Measurements from ENCODE around the gene COPS2.

Gene COPS2

GRCh38 chr15:49155834-49156627, 632 bp upstream of the COPS2 start:
- no peak for DNase-seq (ENCODE audit: low read depth in 2 of 2)

DNA sequence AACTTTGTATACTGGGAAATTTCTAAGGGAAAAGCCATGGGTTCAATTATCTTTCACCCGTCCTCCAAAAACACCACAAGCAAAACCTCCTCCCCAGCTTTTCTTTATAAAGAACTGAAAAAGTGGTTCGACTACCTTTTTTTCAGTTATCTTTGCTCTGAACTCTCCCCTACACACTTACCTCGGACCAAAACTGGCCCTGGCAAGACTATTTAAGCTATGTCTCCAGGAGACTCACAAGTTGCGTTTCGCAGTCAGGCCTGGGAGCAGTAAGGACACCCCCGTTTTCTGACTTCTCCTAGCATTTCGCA, 645 bp downstream of the COPS2 start:
- DNase-seq (ENCODE audit: low read depth in 2 of 2), result no peak

GRCh38 chr15:49154359-49154758, 1.0 kb downstream of the COPS2 start:
- DNase-seq (ENCODE audit: low read depth in 2 of 2), result no peak

DNA sequence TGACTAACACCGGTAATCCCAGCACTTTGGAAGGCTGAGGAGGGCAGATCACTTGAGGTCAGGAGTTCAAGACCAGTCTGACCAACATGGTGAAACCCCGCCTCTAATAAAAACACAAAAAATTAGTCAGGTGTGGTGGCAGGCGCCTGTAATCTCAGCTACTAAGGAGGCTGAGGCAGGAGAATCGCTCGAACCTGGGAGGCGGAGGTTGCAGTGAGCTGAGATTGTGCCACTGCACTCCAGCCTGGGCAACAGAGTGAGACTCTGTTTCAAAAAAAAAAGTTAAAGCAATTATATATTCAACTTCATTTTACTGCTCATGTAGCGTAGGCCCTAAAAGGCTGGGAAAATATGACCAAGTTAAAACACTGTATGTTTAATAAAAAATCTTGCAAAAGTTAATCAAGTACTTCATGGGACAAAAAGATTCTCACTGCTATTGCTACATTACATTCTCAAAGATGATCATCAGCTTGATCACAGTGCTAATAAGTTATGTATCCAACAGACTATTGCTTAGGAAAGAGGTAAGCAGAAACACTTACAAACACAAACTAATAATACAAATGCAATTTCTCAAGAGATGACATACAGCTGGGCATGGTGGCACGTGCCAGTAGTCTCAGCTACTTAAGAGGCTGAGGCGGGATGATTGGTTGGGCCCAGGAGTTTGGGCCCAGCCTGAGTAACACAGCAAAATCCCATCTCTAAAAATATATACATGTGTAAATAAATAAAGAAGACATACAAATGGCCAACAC, 2.7 kb downstream of the COPS2 start:
- no peak for DNase-seq (ENCODE audit: low read depth in 2 of 2)

GRCh38 chr15:49151831-49152230, 3.6 kb downstream of the COPS2 start:
- DNase-seq (ENCODE audit: low read depth in 2 of 2), result no peak

DNA sequence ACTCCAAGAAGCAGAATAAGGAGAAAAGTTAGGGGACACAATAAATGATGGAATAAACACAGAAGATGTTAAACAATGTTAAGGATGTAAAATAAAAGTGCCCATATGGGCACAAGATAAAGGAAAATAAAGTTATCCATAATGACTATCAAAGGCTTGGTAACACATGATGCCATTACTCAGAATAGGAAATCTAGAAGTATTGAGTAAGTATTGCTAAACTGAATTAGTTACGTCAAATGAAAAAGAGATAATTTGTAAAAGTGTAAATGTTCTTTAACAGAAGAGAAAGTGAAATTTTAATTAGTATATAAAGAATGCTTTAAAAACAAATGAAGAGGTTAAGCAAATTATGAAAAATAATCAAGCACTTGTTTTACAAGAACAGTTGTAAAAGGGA, 6.7 kb downstream of the COPS2 start:
- DNase-seq (ENCODE audit: low read depth in 2 of 2), result no peak

- DNase-seq (ENCODE audit: low read depth in 2 of 2), result no peak
These were observed 7.1 kb downstream of the COPS2 start for GRCh38 chr15:49148298-49148697.

GRCh38 chr15:49145651-49146609, 9.5 kb downstream of the COPS2 start:
- no peak for DNase-seq (ENCODE audit: low read depth in 2 of 2)

- DNase-seq (ENCODE audit: low read depth in 2 of 2), result no peak
These were observed 17.5 kb downstream of the COPS2 start for GRCh38 chr15:49137861-49138260.

GRCh38 chr15:49135911-49136310, 19.5 kb downstream of the COPS2 start:
- no peak for DNase-seq (ENCODE audit: low read depth in 2 of 2)

DNA sequence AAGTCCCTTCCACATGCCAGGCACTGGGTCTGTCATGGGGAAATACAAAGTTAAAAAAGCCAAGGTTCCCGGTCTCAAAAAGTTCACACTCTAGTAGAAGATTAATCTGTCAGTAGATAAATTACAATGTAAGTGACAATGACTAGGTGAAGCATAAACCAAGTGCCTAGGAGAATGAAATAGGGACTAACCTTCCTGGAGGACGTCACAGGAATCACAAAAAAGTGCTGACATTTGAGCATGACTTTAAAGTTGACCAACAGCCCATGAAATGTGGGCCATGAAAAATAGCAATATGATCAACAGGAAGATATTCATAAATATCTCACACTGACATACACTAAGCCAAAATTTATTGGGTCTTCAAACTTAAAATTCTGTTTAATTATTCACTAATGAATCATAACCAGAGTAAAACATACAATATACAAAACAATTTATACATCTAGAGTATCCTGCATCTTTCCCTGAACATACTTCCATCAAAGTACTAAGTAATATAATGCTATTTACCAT, 20.0 kb downstream of the COPS2 start:
- DNase-seq (ENCODE audit: low read depth in 2 of 2), result no peak

- no peak for DNase-seq (ENCODE audit: low read depth in 2 of 2)
These were observed 20.6 kb downstream of the COPS2 start for GRCh38 chr15:49134683-49135341.

DNA sequence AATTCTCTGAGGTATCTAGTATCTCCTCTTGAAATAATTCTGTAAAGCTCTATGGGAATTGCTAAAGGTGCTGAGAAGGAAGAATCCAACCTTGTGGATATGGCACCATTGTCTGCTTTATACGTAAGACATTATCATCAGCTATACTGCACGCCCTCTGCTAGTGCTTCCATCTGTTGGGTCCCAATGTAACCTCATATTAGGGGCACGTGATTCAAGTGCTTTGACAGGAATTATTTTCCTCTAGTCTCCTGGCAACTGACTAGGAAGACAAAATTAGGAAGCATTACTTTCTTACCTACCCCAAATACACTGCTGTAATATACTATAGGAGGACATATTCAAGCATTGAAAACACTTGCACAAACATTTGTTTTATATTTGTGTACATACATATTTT, 24.0 kb downstream of the COPS2 start:
- no peak for DNase-seq (ENCODE audit: low read depth in 2 of 2)

GRCh38 chr15:49124371-49124770, 31.0 kb downstream of the COPS2 start:
- DNase-seq (ENCODE audit: low read depth in 2 of 2), result no peak

GRCh38 chr15:49122541-49123062, 32.8 kb downstream of the COPS2 start:
- DNase-seq (ENCODE audit: low read depth in 2 of 2), result no peak

DNA sequence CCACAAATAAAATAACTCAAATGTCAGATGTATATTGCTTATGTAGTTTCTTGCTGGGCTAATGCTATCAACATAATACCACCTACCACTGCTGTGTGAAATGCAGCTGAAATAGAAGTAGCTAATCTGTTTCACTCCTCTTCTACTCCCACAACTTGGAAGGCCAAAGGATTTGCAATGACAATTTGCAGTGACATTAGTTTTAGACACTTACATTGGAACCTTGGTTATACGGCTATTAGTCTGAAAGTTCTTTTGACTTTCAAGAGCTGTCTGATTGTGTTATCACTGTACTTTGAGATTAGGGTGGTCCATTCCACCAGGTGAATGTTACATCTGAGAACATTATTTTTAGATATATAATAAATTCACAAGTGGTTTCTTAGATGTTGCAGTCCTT, 33.5 kb downstream of the COPS2 start:
- no peak for DNase-seq (ENCODE audit: low read depth in 2 of 2)

DNA sequence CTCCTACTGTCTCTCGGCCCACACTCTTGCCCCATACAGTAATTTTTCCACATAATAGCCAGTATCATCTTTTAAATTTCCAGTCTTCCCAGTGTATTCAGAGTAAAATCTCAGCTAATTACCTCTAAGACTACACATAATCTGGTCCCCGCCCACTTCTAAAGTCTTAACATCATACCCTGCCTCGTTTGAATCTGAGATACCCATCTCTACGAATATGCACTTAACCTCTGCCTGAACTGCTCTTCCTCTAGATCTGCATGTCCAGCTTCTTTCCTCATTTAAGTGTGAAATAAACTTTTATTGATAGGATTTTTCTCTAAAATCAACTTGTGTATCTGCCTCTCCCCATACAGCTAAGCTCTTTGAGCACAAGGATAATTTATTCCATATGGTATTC, 34.6 kb downstream of the COPS2 start:
- DNase-seq (ENCODE audit: low read depth in 2 of 2), result no peak

DNA sequence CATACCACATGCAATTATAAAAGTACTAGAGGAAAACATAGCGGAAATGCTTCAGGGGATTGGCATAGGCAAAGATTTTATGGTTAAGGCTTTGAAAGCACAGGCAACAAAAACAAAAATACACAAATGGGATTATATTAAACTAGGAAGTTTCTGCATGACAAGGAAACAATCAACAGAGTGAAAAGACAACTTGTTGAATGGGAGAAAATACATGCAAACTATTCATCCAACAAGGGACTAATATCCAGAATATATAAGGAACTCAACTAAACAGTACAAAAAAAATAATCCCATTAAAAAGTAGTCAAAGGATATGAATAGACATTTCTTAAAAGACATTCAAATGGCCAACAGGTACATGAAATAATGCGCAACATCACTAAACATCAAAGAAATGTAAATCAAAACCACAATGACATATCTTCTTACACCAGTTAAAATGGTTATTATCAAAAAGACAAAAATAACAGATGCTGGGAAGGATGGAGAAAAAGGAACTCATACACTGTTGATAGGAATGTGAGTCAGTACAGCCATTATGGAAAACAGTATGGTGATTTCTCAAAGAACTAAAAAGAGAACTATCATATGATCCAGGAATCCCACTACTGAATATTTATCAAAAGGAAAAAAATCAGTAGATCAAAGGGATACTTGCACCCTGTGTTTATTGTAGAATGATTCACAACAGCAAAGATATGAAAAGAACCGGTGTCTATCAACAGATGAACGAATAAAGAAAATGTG, 39.1 kb downstream of the COPS2 start:
- no peak for DNase-seq (ENCODE audit: low read depth in 2 of 2)

DNA sequence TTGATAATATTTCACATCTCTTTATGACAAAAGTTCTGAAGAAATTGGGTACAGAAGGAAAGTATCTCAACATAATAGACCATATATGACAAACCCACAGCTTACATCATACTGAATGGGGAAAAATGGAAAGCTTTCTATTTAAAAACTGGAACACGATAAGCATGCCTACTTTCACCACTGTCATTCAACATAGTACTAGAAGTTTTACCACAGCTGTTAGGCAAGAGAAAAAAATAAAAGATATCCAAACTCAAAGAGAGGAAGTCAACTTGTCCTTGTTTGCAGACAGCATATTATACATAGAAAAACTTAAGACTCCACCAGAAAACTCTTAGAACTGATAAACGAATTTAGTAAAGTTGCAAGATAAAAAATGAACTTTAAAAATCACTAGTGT, 40.3 kb downstream of the COPS2 start:
- no peak for DNase-seq (ENCODE audit: low read depth in 2 of 2)

DNA sequence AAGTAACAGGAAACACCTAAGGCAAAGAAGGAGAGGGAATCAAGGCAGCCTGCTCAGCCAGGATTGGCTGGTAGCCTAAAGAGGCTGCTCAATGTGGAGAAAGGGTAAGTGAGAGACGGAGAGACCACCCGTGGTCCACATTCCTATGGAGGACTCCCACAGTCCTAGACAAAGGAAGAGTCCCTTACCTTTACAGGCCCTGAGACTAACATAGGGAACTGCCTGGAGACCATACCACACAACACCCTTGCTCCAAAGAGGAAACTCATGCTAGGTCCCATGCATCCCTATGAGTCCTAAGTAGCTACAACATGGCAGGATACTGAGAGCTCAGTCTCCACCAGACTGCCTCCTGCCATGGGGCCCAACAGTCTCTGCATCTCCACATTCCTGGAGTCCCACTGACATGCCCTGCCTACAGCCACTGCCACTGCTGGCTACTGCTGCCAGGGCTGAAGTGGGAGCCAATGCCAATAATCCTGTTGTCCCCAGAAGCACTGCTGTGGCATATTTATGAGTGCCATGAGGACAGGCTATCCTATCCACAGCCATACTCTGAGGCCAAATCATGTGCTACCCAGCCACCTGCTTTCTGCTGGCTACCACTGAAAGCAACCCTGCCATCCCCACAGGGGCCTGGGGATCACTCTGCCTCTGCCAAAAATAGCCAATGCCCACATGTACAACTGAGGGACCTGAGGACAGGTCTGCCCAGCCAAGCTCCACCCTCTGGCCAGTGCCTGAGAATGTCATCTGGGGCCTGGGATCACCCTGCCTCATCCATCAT, 45.0 kb downstream of the COPS2 start:
- no peak for DNase-seq (ENCODE audit: low read depth in 2 of 2)

All from stimulated activated CD4-positive, alpha-beta T cell treated with anti-CD3 and anti-CD28 coated beads, Interleukin-12 subunit alpha, Interleukin-12 subunit beta, amount 100 ng/mL, for 24 hours (primary cell).